GM10847 (cell line): ENCODE measurements around the gene MRTFA.

Experiments
- POLR2A ChIP-seq: IDR thresholded peaks from 2 replicates; pipeline ENCODE4 v1.6.1; 2011; ENCODE audit not compliant: insufficient read length; ENCODE audit errors: extremely low read depth

Gene MRTFA

GRCh38 chr22:40392618-40393017, 243.9 kb downstream of the MRTFA start:
- TF ChIP-seq POLR2A, result no peak

GRCh38 chr22:40391417-40391816, 245.1 kb downstream of the MRTFA start:
- TF ChIP-seq POLR2A, result no peak

DNA sequence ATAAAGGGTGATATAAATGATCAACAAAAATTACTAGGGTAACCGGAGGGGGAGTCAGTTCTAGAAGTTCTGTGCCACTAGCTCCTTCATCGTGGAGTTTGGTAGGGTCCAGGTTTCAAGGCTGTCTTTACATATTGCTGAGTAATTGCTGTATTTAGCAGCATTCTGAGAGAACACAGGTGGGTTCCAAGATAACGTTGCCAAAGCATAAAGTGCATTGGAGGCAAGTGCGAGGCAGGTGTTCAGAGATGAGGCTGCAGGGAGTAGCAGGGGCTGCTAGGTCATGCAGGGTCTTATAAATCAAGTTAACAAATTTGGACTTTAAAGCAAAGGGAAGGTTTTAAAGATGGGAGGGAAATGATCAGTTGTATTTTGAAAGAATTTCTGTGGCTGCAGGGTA, 248.3 kb downstream of the MRTFA start:
- TF ChIP-seq POLR2A, result no peak

DNA sequence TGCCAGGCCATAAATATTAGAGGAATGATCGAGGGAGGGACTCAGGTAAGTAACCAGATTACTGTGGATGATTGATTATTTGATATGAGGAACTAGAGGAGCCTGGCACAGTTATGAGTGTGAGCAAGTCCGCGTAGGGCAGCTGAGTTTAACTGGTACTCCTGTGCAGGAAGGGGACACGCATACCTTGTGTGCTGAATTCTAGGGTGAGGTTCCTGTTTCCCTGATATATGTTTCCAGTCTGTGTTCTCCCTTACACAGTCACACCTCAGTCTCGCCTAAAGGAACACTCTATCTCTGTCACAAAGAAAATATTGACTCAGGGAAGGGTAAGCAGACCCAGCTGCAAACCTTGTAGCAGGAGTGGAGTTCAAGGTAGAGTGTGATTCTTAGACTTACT, 248.8 kb downstream of the MRTFA start:
- no peak for TF ChIP-seq POLR2A

- TF ChIP-seq POLR2A, result no peak
Measured at GRCh38 chr22:40385036-40385782, 251.3 kb downstream of the MRTFA start.

GRCh38 chr22:40383905-40384304, 252.6 kb downstream of the MRTFA start:
- no peak for TF ChIP-seq POLR2A

DNA sequence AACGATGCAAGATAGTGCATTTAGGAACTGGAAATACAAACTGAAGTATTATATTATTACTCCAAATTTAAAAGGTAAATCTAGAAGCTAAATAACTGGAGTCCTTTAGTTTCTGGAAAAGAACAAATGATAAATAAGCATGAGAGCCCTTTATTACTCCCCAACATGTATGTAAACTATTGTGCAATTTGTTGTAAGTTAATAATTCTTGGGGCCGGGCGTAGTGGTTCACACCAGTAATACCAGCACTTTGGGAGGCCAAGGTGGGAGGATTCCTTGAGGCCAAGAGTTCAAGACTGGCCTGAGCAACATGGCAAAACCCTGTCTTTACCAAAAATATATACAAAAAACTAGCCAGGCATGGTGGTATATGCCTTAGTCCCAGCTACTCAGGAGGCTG, 255.1 kb downstream of the MRTFA start:
- no peak for TF ChIP-seq POLR2A

DNA sequence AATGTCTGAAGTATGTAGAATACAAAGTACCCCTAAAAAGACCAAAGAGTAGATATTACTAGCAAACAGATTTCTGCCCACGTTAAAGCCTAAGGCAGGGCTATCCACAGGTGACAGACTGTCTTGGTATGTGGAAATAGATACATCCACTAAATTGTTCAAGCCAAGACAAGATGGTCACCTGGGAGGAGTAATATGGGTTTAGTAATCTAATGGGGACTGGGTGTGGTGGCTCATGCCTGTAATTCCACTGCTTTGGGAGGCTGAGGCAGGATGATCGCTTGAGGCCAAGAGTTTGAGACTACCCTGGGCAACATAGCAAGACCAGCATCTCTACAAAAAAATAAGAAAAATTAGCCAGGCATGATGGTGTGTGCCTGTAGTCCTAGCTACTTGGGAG, 258.6 kb downstream of the MRTFA start:
- no peak for TF ChIP-seq POLR2A

DNA sequence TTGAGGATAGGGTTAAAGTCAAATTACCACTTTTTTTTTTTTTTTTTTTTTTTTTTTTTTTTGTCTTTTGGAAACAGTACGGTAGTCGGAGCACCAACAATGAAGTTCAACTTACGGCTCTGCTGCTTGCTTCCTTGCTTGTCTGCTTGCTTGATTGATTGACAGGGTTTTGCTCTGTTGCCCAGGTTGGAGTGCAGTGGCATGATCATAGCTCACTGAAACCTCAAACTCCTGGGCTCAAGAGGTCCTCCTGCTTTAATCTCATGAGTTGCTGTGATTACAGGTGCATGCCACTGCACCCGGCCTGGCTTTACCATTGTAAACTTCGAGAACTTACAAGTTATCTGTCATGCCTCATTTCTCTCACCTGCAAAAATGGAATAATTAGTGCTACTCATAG, 260.4 kb downstream of the MRTFA start:
- TF ChIP-seq POLR2A, result no peak

- TF ChIP-seq POLR2A, result no peak
Measured at GRCh38 chr22:40374567-40374966, 262.0 kb downstream of the MRTFA start.

DNA sequence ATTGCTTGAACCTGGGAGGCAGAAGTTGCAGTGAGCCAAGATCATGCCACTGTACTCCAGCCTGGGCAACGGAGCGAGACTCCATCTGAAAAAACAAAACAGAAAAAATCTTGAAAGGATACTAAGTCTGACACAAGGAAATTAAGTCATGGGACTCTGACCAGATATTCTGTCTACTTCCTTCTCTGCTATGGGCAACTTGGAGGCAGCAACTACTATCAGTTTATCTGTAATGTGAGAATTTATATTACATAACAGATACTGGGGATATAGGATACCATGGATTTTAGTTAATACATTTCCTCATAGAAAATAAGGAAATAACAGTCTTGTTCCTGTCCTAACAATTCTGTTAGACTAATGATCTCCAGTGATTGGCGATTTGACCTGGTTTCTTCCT, 267.7 kb downstream of the MRTFA start:
- no peak for TF ChIP-seq POLR2A

DNA sequence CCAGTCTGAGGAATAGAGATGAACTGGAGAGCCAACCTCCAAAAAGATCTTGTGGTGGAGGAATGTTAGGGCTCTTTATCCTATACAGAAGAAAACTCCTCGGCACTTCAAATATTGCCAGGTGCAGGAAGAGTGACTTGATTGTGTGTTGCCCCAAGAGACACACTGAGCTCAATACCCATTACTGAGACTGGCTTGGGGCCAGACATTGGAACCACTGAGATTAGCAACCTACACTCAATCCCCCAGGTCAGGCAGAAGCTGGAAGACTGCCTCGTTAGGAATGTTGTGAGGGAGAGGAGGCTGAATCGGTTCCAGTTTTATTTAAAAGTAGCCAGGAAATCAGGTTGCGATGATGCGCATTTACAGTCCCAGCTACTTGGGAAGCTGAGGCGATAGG, 268.5 kb downstream of the MRTFA start:
- TF ChIP-seq POLR2A, result no peak

DNA sequence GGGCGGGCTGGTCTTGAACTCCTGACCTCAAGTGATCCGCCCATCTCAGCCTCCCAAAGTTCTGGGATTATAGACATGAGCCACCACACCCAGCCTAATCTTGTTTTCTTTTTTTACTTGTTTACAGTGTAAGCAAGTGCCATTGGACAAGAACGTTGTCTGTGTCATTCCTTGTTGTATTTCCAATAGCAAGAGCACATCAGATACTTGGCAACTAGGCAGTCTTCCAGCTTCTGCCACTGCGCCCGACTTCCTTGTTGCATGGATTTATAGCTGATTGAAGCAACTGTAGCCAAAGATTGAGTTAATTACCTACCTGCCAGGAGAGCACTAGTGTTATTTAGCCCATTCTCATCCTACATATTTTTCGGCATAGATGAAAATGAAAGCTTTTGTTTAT, 269.2 kb downstream of the MRTFA start:
- TF ChIP-seq POLR2A, result no peak

GRCh38 chr22:40366068-40366467, 270.5 kb downstream of the MRTFA start:
- TF ChIP-seq POLR2A, result no peak

GRCh38 chr22:40364431-40364830, 272.1 kb downstream of the MRTFA start:
- no peak for TF ChIP-seq POLR2A

- TF ChIP-seq POLR2A, result no peak
Measured at GRCh38 chr22:40363059-40363458, 273.5 kb downstream of the MRTFA start.

GRCh38 chr22:40361100-40361499, 275.4 kb downstream of the MRTFA start:
- TF ChIP-seq POLR2A, result no peak
